Measurements from ENCODE around the gene NLRP13.

DNA sequence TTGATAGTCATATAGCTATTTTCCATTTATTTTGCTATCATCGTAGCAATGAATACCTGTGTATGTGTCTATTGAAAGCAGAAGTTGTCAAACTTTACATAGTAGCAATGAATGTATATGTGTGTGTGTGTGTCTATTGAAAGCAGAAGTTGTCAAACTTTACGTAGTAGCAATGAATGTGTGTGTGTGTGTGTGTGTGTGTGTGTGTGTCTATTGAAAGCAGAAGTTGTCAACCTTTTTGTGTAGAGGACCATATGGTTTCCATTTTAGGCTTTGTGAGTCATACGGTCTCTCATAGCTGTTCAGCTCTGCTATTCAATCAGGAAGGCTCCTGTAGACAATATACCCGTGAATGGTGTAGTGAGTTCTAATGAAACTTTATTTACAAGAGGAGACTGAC lies 75.0 kb downstream of the NLRP13 start:
- TF ChIP-seq, protein P1, sequence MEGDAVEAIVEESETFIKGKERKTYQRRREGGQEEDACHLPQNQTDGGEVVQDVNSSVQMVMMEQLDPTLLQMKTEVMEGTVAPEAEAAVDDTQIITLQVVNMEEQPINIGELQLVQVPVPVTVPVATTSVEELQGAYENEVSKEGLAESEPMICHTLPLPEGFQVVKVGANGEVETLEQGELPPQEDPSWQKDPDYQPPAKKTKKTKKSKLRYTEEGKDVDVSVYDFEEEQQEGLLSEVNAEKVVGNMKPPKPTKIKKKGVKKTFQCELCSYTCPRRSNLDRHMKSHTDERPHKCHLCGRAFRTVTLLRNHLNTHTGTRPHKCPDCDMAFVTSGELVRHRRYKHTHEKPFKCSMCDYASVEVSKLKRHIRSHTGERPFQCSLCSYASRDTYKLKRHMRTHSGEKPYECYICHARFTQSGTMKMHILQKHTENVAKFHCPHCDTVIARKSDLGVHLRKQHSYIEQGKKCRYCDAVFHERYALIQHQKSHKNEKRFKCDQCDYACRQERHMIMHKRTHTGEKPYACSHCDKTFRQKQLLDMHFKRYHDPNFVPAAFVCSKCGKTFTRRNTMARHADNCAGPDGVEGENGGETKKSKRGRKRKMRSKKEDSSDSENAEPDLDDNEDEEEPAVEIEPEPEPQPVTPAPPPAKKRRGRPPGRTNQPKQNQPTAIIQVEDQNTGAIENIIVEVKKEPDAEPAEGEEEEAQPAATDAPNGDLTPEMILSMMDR (conservative IDR thresholded peaks at IDR 0.05; ENCODE audit: low read depth, low read length), result no peak
- no peak for TF ChIP-seq EZH2 (IDR thresholded peaks at IDR 0.05; ENCODE audit: borderline replicate concordance, low read depth, low read length, poor library complexity, severe bottlenecking)

Data from A673 (cell line).